Peyer's patch (tissue), 4 donors: ENCODE measurements around the gene APLNR. TPM values are rescaled to one million over a fixed set of nuclear protein-coding genes. Genes with fewer than 3 reads are reported as not detected.
A peak's percentile ranks its signal among the peaks of the same experiment; 100 is the strongest.
"Not testable (repeated sequence)": the region's sequence is repeated elsewhere in the genome, so short reads cannot be mapped to it uniquely, and the experiment has no call there.

Experiments
- DNase-seq, 3 donors: peaks; one replicate each; pipeline ENCODE4 v3.0.0-alpha.2; 2017 to 2019
- H3K27ac ChIP-seq, 4 donors: fragments of 200-600 bp; sonication (generic); one replicate each; pipeline ENCODE4 v1.5.1; 2016 to 2019
- H3K27me3 ChIP-seq, 2 donors: fragments of 200-600 bp; sonication (generic); one replicate each; pipeline ENCODE4 v1.5.1; 2019
- H3K36me3 ChIP-seq, 3 donors: fragments of 200-600 bp; sonication (generic); one replicate each; pipeline ENCODE4 v1.5.1; 2016 to 2019
- H3K4me1 ChIP-seq, 4 donors: fragments of 200-600 bp; sonication (generic); one replicate each; pipeline ENCODE4 v1.5.1; 2016 to 2019
- H3K4me3 ChIP-seq, 4 donors: fragments of 200-600 bp; sonication (generic); 1 replicate in 3 of 4; 2 replicates in 1 of 4; pipeline ENCODE4 v1.5.1; 2016 to 2019; ENCODE audit warnings: mild to moderate bottlenecking in 1 of 4
- H3K9me3 ChIP-seq, 4 donors: fragments of 200-600 bp; sonication (generic); one replicate each; pipeline ENCODE4 v1.5.1; 2016 to 2019; ENCODE audit warnings: mild to moderate bottlenecking in 1 of 4
- POLR2A ChIP-seq, 2 donors: fragments of 450-650 bp; IDR thresholded peaks; one replicate each; pipeline ENCODE4 v1.5.1; 2017; ENCODE audit warnings: antibody characterized with exemption in 2 of 2, mild to moderate bottlenecking in 2 of 2, moderate library complexity in 2 of 2
- total RNA-seq, 4 donors: library from RNA; depleted of rRNA; stranded (reverse); fragments of >200 nt; gene quantifications; one replicate each; pipeline ENCODE4 v1.1.0, GENCODE V29; 2016
- TF ChIP-seq, protein P1 (sequence below), 6 experiments: fragments of 450-650 bp in 4 of 6; fragments of 200-600 bp in 2 of 6; sonication (generic) in 1 of 6; IDR thresholded peaks; one replicate each; pipeline ENCODE4 v1.5.1; 2017 to 2019; ENCODE audit warnings: antibody characterized with exemption in 6 of 6, mild to moderate bottlenecking in 3 of 6, moderate library complexity in 1 of 6

APLNR gene
- total RNA-seq: 1 to 10 TPM in 1 of 4 donors, under 1 TPM in 3; 0.18 to 1.1 (median 0.65) TPM

DNA sequence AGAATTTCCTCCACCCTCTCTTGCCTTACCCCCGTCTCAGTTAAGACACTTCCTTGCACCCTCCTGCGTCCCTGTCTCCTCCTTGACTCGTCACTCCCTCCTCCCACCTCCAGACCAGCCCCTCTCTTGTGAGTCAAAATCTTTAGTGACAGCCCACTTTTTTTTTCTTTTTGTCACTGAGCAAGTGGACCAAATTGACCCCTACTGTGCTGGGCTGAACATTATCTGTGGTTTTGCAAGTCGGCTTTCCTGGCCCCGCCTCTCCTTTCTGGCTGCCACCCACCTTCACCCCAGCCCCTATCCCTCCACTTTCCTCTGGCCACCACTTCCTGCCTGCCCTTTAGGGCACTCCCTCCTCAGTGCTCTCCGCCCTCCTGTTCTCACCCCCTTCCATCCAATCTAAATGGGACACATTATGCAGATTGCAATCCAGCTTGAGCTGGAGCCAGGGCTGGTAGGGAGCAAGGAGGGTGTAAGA lies at the start of gene APLNR:
APLNR (minus strand) TSS at position 47 of the 478 bp plus-strand sequence. CDS start 246 bp downstream, outside the sequence.
- peak within 1 kb of the TSS in 1 of 4 donors; percentile 3 for H3K27ac ChIP-seq
- H3K9me3 ChIP-seq: no peaks in the 10 kb centered on the region
- TF ChIP-seq POLR2A (IDR thresholded peaks at IDR 0.05): no peak
- TF ChIP-seq, protein P1, sequence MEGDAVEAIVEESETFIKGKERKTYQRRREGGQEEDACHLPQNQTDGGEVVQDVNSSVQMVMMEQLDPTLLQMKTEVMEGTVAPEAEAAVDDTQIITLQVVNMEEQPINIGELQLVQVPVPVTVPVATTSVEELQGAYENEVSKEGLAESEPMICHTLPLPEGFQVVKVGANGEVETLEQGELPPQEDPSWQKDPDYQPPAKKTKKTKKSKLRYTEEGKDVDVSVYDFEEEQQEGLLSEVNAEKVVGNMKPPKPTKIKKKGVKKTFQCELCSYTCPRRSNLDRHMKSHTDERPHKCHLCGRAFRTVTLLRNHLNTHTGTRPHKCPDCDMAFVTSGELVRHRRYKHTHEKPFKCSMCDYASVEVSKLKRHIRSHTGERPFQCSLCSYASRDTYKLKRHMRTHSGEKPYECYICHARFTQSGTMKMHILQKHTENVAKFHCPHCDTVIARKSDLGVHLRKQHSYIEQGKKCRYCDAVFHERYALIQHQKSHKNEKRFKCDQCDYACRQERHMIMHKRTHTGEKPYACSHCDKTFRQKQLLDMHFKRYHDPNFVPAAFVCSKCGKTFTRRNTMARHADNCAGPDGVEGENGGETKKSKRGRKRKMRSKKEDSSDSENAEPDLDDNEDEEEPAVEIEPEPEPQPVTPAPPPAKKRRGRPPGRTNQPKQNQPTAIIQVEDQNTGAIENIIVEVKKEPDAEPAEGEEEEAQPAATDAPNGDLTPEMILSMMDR (IDR thresholded peaks at IDR 0.05): no peak
- H3K27me3 ChIP-seq: no peaks in the 10 kb centered on the region
- H3K4me1 ChIP-seq: no peaks in the 10 kb centered on the region
- no peak for DNase-seq
- no peak within 1 kb of the TSS for H3K4me3 ChIP-seq
- H3K36me3 ChIP-seq: no peaks in the 10 kb centered on the region

DNA sequence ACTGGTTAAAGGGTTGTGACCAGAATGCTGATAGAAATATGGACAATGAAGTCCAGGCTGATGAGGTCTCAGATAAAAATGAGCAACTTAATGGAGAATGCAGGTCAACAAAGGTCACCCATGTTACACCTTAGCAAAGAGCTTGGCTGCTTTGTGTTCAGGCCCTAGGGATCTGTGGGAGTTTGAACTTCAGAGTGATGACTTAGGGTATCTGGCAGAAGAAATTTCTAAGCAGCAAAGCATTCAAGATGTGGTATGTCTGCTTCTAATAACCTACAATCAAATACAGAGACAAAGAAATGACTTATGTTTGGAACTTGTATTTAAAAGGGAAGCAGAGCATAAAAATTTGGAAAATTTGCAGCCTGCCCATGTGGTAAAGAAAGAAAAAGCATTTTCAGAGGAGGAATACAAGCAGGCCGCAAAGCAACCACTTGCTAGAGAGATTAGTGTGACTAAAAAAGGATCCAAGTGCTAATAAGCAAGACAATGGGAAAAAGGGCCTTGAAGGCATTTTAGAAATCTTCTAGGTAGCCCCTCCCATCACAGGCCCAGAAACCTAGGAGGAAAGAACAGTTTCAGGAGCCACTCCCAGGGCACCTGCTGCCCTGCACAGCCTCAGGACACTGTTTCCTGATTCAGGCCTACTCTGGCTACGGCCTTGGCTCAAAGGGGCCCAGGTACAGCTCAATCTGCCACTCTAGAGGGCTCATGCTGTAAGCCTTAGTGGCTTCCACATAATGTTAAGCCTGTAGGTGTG lies 46.4 kb upstream of the APLNR start:
- Histone ChIP-seq H3K4me3 (no peak overlapping the region), H3K36me3 (no peaks in the 10 kb centered on the region), H3K4me1 (peaks cover 0 to 1% (median 0%) of the 10 kb centered on the region in 4 donors), H3K9me3 (no peaks in the 10 kb centered on the region), H3K27ac (no peak overlapping the region), H3K27me3 (no peaks in the 10 kb centered on the region)
- DNase-seq: no peak
- TF ChIP-seq POLR2A (IDR thresholded peaks at IDR 0.05): no peak

DNA sequence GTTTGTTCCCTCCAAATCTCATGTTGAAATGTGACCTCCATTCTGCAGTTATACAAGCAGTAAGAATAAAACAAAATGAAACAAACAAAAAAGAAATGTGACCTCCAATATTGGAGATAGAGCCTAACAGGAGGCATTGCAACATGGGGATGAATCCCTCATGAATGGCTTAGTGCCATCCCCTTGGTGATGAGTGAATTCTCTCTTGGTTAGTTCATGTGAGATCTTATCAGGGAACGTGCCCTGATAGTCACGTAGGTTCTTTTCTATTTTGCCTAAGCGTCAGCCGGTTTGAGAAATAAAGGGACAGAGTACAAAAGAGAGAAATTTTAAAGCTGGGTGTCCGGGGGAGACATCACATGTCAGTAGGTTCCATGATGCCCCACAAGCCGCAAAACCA lies 44.5 kb upstream of the APLNR start:
- DNase-seq, H3K4me3 ChIP-seq, H3K27me3 ChIP-seq, H3K4me1 ChIP-seq, H3K27ac ChIP-seq, H3K36me3 ChIP-seq, H3K9me3 ChIP-seq: not testable (repeated sequence)

DNA sequence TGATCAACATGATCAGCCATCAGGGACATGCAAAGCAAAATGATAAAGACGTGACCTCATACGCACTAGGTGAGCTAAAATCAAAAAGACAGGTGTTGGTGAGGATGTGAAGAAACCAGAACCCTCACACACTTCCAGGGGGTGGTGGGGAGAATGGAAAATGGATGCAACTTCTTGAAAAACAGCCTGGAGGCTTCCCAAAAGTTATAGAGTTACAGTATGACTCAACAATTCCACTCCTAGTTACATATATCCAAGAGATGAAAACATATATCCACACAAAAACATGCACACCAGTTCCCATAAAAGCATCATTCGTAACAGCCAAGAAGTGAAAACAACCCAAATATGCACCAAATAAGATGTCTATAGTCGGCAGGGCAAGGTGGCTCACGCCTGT lies 42.1 kb upstream of the APLNR start:
- H3K36me3 ChIP-seq: no peaks in the 10 kb centered on the region
- H3K4me3 ChIP-seq: no peak overlapping the region
- H3K4me1 ChIP-seq: no peaks in the 10 kb centered on the region
- no peak for DNase-seq
- no peak overlapping the region for H3K27ac ChIP-seq
- TF ChIP-seq, protein P1 (IDR thresholded peaks at IDR 0.05): no peak
- no peak for TF ChIP-seq POLR2A (IDR thresholded peaks at IDR 0.05)
- no peaks in the 10 kb centered on the region for H3K9me3 ChIP-seq
- H3K27me3 ChIP-seq: no peaks in the 10 kb centered on the region

DNA sequence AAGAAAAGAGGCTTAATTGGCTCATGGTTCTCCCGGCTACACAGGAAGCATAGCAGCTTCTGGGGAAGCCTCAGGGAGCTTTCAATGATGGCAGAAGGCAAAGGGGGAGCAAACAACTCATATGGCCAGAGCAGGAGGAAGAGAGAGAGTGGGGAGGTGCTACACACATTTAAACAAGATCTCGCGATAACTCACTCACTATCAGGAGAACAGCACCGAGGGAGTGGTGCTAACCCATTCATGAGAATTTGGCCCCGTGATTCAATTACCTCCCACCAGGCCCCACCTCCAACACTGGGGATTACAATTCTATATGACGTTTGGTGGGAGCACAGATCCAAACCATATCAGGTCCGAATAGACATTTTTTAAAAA lies 41.7 kb upstream of the APLNR start:
- no peak for DNase-seq
- Histone ChIP-seq H3K9me3 (no peaks in the 10 kb centered on the region), H3K27me3 (no peaks in the 10 kb centered on the region), H3K4me1 (no peaks in the 10 kb centered on the region), H3K36me3 (no peaks in the 10 kb centered on the region), H3K27ac (no peak overlapping the region), H3K4me3 (no peak overlapping the region)
- TF ChIP-seq, protein P1 (IDR thresholded peaks at IDR 0.05): no peak
- no peak for TF ChIP-seq POLR2A (IDR thresholded peaks at IDR 0.05)

DNA sequence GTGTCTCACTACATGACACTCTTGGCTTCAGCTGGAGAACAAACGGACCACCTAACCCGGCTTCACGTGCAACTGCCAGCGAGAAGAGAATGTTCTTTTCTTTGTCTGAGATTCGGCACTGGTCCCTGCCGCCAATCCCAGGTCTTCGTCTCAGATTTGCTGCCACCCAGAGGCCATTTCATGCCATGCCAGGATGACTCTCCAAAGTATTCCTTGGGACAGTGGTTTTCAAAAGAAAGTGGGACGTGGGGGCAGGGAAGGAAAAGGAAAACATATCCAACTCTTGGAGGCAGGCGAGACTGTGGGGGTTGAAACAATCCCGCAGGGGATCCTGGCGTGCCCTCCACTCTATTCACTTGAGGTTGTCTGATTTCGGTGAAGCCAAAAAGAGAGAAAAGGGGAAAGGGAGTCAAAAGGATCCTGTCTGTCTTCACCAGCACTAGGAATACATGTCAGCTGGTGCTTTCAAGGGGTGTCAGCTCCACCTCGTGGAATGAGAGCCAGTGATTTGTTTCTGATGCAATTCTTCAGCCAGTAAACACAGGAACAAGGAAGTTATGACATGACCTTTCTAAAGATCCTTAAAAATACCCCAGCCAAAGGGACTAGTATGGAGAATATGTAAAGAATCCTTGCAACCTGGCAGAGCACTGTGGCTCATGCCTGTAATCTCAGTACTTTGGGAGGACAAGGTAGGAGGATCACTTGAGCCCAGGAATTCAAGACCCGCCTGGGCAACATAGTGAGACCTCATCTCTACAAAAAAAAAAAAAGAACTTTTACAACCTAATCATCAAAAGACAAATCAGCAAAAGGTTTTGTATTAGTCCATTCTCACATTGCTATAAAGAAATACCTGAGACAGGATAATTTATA lies 41.0 kb upstream of the APLNR start:
- H3K27ac ChIP-seq: peak overlapping the region in 3 of 4 donors; percentile 22 to 58 (median 35)
- H3K27me3 ChIP-seq: no peaks in the 10 kb centered on the region
- peaks cover 0 to 3% (median 0%) of the 10 kb centered on the region in 4 donors for H3K9me3 ChIP-seq
- no peak for TF ChIP-seq POLR2A (IDR thresholded peaks at IDR 0.05)
- TF ChIP-seq, protein P1 (IDR thresholded peaks at IDR 0.05): peak; percentile 23 to 73 (median 65)
- DNase-seq: peak; percentile 29 to 84 (median 69)
- H3K36me3 ChIP-seq: no peaks in the 10 kb centered on the region
- H3K4me3 ChIP-seq: no peak overlapping the region
- no peaks in the 10 kb centered on the region for H3K4me1 ChIP-seq
